NK-92 (cell line): Measurements from ENCODE around the gene MRPL20.
"Not testable (repeated sequence)": the region's sequence is repeated elsewhere in the genome, so short reads cannot be mapped to it uniquely, and the experiment has no call there.

Experiments used
- DNase-seq: peaks from one replicate; lab custom pipeline; 2025; ENCODE audit not compliant: unreplicated experiment; lab: John Stamatoyannopoulos, UW

Gene MRPL20

GRCh38 chr1:1411626-1412025 lies 4.5 kb upstream of the MRPL20 start:
- no peak for DNase-seq

- not testable (repeated sequence) for DNase-seq
These were observed 3.1 kb upstream of the MRPL20 start for GRCh38 chr1:1410238-1410637.

- no peak for DNase-seq
These were observed 684 bp upstream of the MRPL20 start for GRCh38 chr1:1407636-1408318.

- DNase-seq = no peak
These were observed 832 bp downstream of the MRPL20 start for GRCh38 chr1:1406101-1406820.

- no peak for DNase-seq
These were observed 3.4 kb downstream of the MRPL20 start for GRCh38 chr1:1403653-1404052.

- not testable (repeated sequence) for DNase-seq
These were observed 4.1 kb downstream of the MRPL20 start for GRCh38 chr1:1402901-1403392.

GRCh38 chr1:1402072-1402900 lies 4.8 kb downstream of the MRPL20 start:
- no peak for DNase-seq

- DNase-seq = no peak
These were observed 5.6 kb downstream of the MRPL20 start for GRCh38 chr1:1401457-1402010.

GRCh38 chr1:1400576-1401456 lies 6.3 kb downstream of the MRPL20 start:
- no peak for DNase-seq

GRCh38 chr1:1399872-1400575 lies 7.1 kb downstream of the MRPL20 start:
- no peak for DNase-seq

GRCh38 chr1:1399187-1399871 lies 7.8 kb downstream of the MRPL20 start, which contains the start of gene CCNL2:
TSS of gene CCNL2 (minus strand) at chr1:1399335. CDS start at chr1:1399306, 29 bp downstream.
- DNase-seq = peak; percentile 86

- DNase-seq = no peak
These were observed 8.4 kb downstream of the MRPL20 start for GRCh38 chr1:1398677-1399186.

GRCh38 chr1:1397839-1398523 lies 9.1 kb downstream of the MRPL20 start:
- DNase-seq = no peak

GRCh38 chr1:1395166-1395565 lies 11.9 kb downstream of the MRPL20 start:
- DNase-seq = no peak

- DNase-seq = no peak
These were observed 13.0 kb downstream of the MRPL20 start for GRCh38 chr1:1394116-1394515.

- no peak for DNase-seq
These were observed 13.7 kb downstream of the MRPL20 start for GRCh38 chr1:1393428-1393827.

GRCh38 chr1:1393014-1393413 lies 14.1 kb downstream of the MRPL20 start:
- DNase-seq = no peak

- DNase-seq = no peak
These were observed 15.9 kb downstream of the MRPL20 start for GRCh38 chr1:1391225-1391624.
